Vagina (tissue), 2 donors: ENCODE measurements around the gene MEGF10. TPM values are rescaled to one million over a fixed set of nuclear protein-coding genes. Genes with fewer than 3 reads are reported as not detected.

Experiments used
- DNase-seq, 2 donors: peaks; one replicate each; pipeline ENCODE4 v3.0.0-alpha.2; 2017; ENCODE audit errors: extremely low spot score in 2 of 2
- H3K27ac ChIP-seq: fragments of 200-600 bp; sonication (generic); one replicate; pipeline ENCODE4 v1.5.1; 2019
- H3K27me3 ChIP-seq: fragments of 200-600 bp; sonication (generic); one replicate; pipeline ENCODE4 v1.5.1; 2019
- H3K36me3 ChIP-seq, 2 donors: fragments of 200-600 bp; sonication (generic); one replicate each; pipeline ENCODE4 v1.5.1; 2017 to 2019
- H3K4me1 ChIP-seq: fragments of 200-600 bp; sonication (generic); one replicate; pipeline ENCODE4 v1.5.1; 2019
- H3K4me3 ChIP-seq, 2 donors: fragments of 200-600 bp; sonication (generic); 1 replicate in 1 of 2; 2 replicates in 1 of 2; pipeline ENCODE4 v1.5.1; 2016 to 2019
- H3K9me3 ChIP-seq: fragments of 200-600 bp; sonication (generic); one replicate; pipeline ENCODE4 v1.5.1; 2019
- POLR2A ChIP-seq, 2 donors: fragments of 450-650 bp; IDR thresholded peaks; one replicate each; pipeline ENCODE4 v1.6.1; 2017; ENCODE audit warnings: antibody characterized with exemption in 2 of 2, mild to moderate bottlenecking in 2 of 2, moderate library complexity in 2 of 2
- POLR2AphosphoS5 ChIP-seq, 2 donors: sonication (generic); formaldehyde crosslinking; IDR thresholded peaks; one replicate each; pipeline ENCODE4 v1.9.0; 2017; ENCODE audit warnings: antibody characterized with exemption in 2 of 2, mild to moderate bottlenecking in 2 of 2, low read depth in 1 of 2; ENCODE audit not compliant: insufficient read depth in 1 of 2
- intact Hi-C: fragments of 100-400 bp; cut with DNase I; formaldehyde crosslinking; loops from one replicate; pipeline ENCODE4 v1.15.1; 2023
- total RNA-seq: library from RNA; depleted of rRNA; stranded (reverse); fragments of >200 nt; gene quantifications from one replicate; pipeline ENCODE4 v1.2.3, GENCODE V29; 2016
- TF ChIP-seq, protein P1 (sequence below), 3 experiments: fragments of 450-650 bp in 2 of 3; fragments of 200-600 bp in 1 of 3; sonication (generic) in 1 of 3; IDR thresholded peaks; one replicate each; pipeline ENCODE4 v1.5.1; 2017 to 2019; ENCODE audit warnings: antibody characterized with exemption in 3 of 3, mild to moderate bottlenecking in 2 of 3, moderate library complexity in 2 of 3

MEGF10 gene
- total RNA-seq, 1 donor from 2014 or later: 0.74 TPM

DNA sequence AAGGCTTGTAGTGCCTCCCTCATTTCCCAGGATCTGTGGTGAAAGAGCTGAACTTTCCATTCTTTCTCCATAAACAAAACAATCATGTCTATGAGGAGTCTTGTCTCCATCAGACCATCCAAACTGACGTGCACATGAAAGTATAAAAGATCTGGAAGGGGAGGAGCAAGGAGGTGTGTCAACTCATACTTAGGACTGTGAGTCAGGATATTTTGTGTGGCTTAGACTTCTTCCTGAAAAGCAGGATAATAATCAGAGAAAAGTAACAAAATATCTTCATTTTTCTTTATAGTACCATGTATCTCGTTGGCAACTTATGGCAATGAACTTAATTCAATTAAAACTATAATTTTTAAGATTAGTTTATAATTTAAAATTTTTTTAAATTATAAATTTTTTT is 130.9 kb downstream of the MEGF10 start:
- no peak overlapping the region for H3K27ac ChIP-seq
- no peaks in the 10 kb centered on the region for H3K36me3 ChIP-seq
- intact Hi-C loops: no loop called here
- no peak overlapping the region for H3K4me3 ChIP-seq
- H3K27me3 ChIP-seq: no peaks in the 10 kb centered on the region
- TF ChIP-seq POLR2A (IDR thresholded peaks at IDR 0.05): no peak
- TF ChIP-seq, protein P1, sequence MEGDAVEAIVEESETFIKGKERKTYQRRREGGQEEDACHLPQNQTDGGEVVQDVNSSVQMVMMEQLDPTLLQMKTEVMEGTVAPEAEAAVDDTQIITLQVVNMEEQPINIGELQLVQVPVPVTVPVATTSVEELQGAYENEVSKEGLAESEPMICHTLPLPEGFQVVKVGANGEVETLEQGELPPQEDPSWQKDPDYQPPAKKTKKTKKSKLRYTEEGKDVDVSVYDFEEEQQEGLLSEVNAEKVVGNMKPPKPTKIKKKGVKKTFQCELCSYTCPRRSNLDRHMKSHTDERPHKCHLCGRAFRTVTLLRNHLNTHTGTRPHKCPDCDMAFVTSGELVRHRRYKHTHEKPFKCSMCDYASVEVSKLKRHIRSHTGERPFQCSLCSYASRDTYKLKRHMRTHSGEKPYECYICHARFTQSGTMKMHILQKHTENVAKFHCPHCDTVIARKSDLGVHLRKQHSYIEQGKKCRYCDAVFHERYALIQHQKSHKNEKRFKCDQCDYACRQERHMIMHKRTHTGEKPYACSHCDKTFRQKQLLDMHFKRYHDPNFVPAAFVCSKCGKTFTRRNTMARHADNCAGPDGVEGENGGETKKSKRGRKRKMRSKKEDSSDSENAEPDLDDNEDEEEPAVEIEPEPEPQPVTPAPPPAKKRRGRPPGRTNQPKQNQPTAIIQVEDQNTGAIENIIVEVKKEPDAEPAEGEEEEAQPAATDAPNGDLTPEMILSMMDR (IDR thresholded peaks at IDR 0.05): no peak
- no peak for TF ChIP-seq POLR2AphosphoS5 (IDR thresholded peaks at IDR 0.05; ENCODE audit: insufficient read depth in 1 of 2, low read depth in 1 of 2)
- H3K9me3 ChIP-seq: no peaks in the 10 kb centered on the region
- no peaks in the 10 kb centered on the region for H3K4me1 ChIP-seq
- DNase-seq: no peak

DNA sequence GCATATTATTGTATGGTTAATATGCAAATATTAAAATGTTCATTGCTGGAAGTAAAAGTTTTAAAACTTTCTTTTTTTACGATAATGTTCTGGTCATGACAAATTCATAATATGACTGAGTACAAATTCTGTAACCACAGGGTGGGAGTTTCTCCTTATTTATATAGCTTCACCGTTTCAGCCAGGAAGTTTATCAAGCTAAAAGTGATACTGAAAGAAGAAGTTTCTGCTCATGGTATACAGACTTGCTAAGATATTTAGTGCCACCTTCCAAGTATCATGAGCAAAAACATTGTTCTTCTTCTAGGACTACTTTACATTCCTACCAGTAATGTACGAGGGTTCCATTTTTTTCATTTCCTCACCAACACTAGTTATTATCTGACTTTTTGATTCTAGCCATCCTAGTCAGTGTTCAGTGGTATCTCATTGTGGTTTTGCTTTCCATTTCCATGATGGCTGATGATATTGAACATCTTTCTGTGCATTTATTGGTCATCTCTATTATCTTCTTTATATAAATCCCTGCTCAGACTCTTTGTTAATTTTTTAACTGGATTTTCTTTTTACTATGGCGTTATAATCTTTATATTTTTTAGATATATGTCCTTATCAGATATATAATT is 132.7 kb downstream of the MEGF10 start:
- TF ChIP-seq POLR2AphosphoS5 (IDR thresholded peaks at IDR 0.05; ENCODE audit: insufficient read depth in 1 of 2, low read depth in 1 of 2): no peak
- no peak for TF ChIP-seq POLR2A (IDR thresholded peaks at IDR 0.05)
- TF ChIP-seq, protein P1 (IDR thresholded peaks at IDR 0.05): no peak
- no peak for DNase-seq

DNA sequence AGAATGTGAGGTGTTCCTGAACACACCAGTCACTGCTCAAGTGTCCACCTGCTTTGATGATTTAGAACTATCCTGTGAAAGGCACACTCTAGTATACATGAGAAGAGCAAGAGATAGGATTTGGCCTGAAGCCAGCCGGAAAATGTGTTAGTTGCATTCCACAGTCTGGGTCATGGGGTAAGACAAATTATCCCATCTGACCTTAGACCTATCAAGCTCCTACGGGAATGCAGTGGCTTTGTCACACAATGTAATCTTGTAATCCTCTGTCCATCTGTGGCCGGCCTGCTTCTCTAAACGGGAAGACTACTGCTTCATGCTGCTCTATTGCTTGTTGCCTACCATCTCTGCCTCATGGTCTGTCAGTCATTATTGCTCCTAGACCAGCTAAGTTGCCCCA is 134.4 kb downstream of the MEGF10 start:
- TF ChIP-seq POLR2AphosphoS5 (IDR thresholded peaks at IDR 0.05; ENCODE audit: insufficient read depth in 1 of 2, low read depth in 1 of 2) (no peak), POLR2A (IDR thresholded peaks at IDR 0.05) (no peak)
- TF ChIP-seq, protein P1 (IDR thresholded peaks at IDR 0.05): no peak
- intact Hi-C loops: no loop called here
- H3K27ac ChIP-seq: no peak overlapping the region
- no peak overlapping the region for H3K4me3 ChIP-seq
- no peaks in the 10 kb centered on the region for H3K4me1 ChIP-seq
- no peak for DNase-seq
- no peaks in the 10 kb centered on the region for H3K27me3 ChIP-seq
- H3K9me3 ChIP-seq: no peaks in the 10 kb centered on the region
- no peaks in the 10 kb centered on the region for H3K36me3 ChIP-seq

More for the DNA sequence above, 132.7 kb downstream of the MEGF10 start:
- no peaks in the 10 kb centered on the region for H3K27me3 ChIP-seq
- no peaks in the 10 kb centered on the region for H3K4me1 ChIP-seq
- no peaks in the 10 kb centered on the region for H3K9me3 ChIP-seq
- no peaks in the 10 kb centered on the region for H3K36me3 ChIP-seq
- intact Hi-C loops: no loop called here
- H3K4me3 ChIP-seq: no peak overlapping the region
- H3K27ac ChIP-seq: no peak overlapping the region

DNA sequence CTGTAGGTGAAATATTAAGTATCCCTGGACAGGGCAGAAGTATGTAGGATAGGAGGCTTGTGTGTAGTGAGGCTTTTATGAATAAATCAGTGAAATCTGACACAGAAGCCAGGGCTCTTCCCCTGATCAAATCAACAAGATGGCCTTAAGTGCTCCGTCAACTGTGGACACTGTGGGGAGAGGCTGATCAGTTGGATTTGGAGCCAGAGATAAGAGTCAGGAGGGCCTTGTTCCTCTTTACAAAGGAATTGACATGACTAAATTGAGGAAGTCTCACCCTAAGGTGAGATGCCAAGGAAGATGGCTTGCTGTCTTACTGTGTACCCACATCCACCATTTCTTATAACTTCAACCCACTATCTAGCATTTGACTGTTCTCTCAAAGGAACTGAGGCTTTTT is 135.3 kb downstream of the MEGF10 start:
- H3K27me3 ChIP-seq: no peaks in the 10 kb centered on the region
- DNase-seq: no peak
- no peaks in the 10 kb centered on the region for H3K9me3 ChIP-seq
- intact Hi-C loops: no loop called here
- no peaks in the 10 kb centered on the region for H3K36me3 ChIP-seq
- TF ChIP-seq POLR2A (IDR thresholded peaks at IDR 0.05) (no peak), POLR2AphosphoS5 (IDR thresholded peaks at IDR 0.05; ENCODE audit: insufficient read depth in 1 of 2, low read depth in 1 of 2) (no peak)
- TF ChIP-seq, protein P1 (IDR thresholded peaks at IDR 0.05): no peak
- H3K4me1 ChIP-seq: no peaks in the 10 kb centered on the region
- no peak overlapping the region for H3K27ac ChIP-seq
- H3K4me3 ChIP-seq: no peak overlapping the region

DNA sequence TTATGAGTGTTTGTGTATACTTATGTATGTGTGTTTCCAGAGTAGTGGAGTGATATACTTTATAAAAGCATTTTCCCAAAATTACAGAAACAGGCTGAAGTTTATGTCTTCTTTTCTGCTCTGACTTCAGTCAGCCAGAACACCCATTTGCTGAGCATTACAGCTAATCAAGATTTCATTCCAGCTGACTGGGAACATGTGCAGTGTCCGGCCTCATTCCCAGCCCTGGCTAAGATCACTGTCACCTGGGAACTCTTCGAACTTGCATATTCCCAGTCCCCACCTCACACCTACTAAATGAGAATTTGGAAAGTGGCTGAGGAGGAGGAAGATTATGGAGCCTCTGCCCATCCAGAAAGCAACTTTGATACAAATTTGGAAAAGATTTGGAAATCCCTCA is 136.1 kb downstream of the MEGF10 start:
- no peaks in the 10 kb centered on the region for H3K36me3 ChIP-seq
- no peak for DNase-seq
- H3K4me1 ChIP-seq: no peaks in the 10 kb centered on the region
- H3K9me3 ChIP-seq: no peaks in the 10 kb centered on the region
- H3K4me3 ChIP-seq: no peak overlapping the region
- H3K27ac ChIP-seq: no peak overlapping the region
- TF ChIP-seq POLR2AphosphoS5 (IDR thresholded peaks at IDR 0.05; ENCODE audit: insufficient read depth in 1 of 2, low read depth in 1 of 2) (no peak), POLR2A (IDR thresholded peaks at IDR 0.05) (no peak)
- TF ChIP-seq, protein P1 (IDR thresholded peaks at IDR 0.05): no peak
- H3K27me3 ChIP-seq: no peaks in the 10 kb centered on the region
- intact Hi-C loops: no loop called here
